Glutamatergic neuron (in vitro differentiated cells): ENCODE measurements around the gene TACC2. TPM values are rescaled to one million over a fixed set of nuclear protein-coding genes. Genes with fewer than 3 reads are reported as not detected.
A peak's percentile ranks its signal among the peaks of the same experiment; 100 is the strongest.

Source experiments
- DNase-seq: peaks from one replicate; pipeline ENCODE4 v3.0.0; 2022
- H3K27ac Mint-ChIP-seq: one replicate; pipeline ENCODE4 v1.8.0; 2020; ENCODE audit warnings: mild to moderate bottlenecking, mixed read lengths, inconsistent platforms; ENCODE audit not compliant: unreplicated experiment
- H3K27me3 Mint-ChIP-seq: one replicate; pipeline ENCODE4 v1.8.0; 2020; ENCODE audit warnings: mild to moderate bottlenecking, moderate library complexity, mixed read lengths, inconsistent platforms; ENCODE audit not compliant: unreplicated experiment
- H3K36me3 Mint-ChIP-seq: one replicate; pipeline ENCODE4 v1.8.0; 2020; ENCODE audit warnings: mild to moderate bottlenecking, mixed read lengths, inconsistent platforms; ENCODE audit not compliant: unreplicated experiment
- H3K4me1 Mint-ChIP-seq: one replicate; pipeline ENCODE4 v1.8.0; 2020; ENCODE audit warnings: mild to moderate bottlenecking, low read depth, mixed read lengths, inconsistent platforms; ENCODE audit not compliant: unreplicated experiment
- H3K4me3 Mint-ChIP-seq: one replicate; pipeline ENCODE4 v1.8.0; 2020; ENCODE audit warnings: mild to moderate bottlenecking, mixed read lengths, inconsistent platforms; ENCODE audit not compliant: unreplicated experiment
- H3K9me3 Mint-ChIP-seq: one replicate; pipeline ENCODE4 v1.8.0; 2020; ENCODE audit warnings: mild to moderate bottlenecking, moderate library complexity, mixed read lengths, inconsistent platforms; ENCODE audit not compliant: unreplicated experiment
- total RNA-seq: library from RNA; stranded (reverse); fragmentation: NEBNext Ultra II Directional; extraction: Animal tissue kit (Norgen Biotek cat#: 25700); gene quantifications from one replicate; pipeline ENCODE4 v1.2.1, GENCODE V29; 2021; ENCODE audit not compliant: unreplicated experiment
- TF ChIP-seq, protein P1 (sequence below): fragments of 200-600 bp; sonication (generic); IDR thresholded peaks from one replicate; pipeline ENCODE4 v1.5.0; 2021; ENCODE audit not compliant: partially characterized antibody, unreplicated experiment

The TACC2 gene
- total RNA-seq, 1 donor from 2014 or later: 499 TPM

DNA sequence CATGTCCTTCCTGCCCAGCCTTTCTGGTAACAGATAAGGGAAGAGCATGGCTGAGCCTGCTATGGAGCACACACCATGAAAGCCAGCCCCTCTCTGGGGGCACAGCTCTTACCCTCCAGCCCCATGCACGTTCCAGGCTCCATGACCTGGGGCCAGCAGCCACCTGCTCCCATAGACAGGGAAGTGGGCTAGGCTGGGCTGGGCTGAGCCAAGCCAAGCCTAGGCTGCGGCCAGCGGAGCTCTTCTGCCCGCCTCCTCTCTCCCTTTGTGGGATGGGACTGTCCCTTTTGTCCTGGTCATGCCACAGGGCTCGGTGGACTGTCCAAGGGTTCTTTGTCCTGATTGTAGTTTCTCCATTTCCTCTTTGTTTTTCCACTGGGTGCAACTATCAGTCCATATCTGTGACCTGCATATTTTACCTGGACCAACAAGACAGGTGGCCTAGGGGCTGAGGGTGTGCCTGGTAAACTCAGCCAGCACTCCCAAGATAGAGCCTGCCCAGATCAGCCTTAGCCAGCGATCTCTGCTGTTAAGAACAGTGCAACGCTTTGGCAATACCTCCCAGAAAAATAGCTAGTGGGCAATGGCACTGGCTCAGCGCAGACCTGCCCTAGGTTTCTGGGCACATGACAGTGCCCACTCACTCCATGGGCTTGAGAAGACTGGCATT, 184.9 kb downstream of the TACC2 start:
- H3K9me3 Mint-ChIP-seq: peaks cover 18% of the 10 kb centered on the region
- H3K4me3 Mint-ChIP-seq: peak overlapping the region; percentile 76
- H3K27me3 Mint-ChIP-seq: peaks cover 14% of the 10 kb centered on the region
- no peaks in the 10 kb centered on the region for H3K36me3 Mint-ChIP-seq
- TF ChIP-seq, protein P1, sequence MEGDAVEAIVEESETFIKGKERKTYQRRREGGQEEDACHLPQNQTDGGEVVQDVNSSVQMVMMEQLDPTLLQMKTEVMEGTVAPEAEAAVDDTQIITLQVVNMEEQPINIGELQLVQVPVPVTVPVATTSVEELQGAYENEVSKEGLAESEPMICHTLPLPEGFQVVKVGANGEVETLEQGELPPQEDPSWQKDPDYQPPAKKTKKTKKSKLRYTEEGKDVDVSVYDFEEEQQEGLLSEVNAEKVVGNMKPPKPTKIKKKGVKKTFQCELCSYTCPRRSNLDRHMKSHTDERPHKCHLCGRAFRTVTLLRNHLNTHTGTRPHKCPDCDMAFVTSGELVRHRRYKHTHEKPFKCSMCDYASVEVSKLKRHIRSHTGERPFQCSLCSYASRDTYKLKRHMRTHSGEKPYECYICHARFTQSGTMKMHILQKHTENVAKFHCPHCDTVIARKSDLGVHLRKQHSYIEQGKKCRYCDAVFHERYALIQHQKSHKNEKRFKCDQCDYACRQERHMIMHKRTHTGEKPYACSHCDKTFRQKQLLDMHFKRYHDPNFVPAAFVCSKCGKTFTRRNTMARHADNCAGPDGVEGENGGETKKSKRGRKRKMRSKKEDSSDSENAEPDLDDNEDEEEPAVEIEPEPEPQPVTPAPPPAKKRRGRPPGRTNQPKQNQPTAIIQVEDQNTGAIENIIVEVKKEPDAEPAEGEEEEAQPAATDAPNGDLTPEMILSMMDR: no peak
- DNase-seq: no peak
- H3K4me1 Mint-ChIP-seq: peaks cover 76% of the 10 kb centered on the region
- peak overlapping the region; percentile 81 for H3K27ac Mint-ChIP-seq

DNA sequence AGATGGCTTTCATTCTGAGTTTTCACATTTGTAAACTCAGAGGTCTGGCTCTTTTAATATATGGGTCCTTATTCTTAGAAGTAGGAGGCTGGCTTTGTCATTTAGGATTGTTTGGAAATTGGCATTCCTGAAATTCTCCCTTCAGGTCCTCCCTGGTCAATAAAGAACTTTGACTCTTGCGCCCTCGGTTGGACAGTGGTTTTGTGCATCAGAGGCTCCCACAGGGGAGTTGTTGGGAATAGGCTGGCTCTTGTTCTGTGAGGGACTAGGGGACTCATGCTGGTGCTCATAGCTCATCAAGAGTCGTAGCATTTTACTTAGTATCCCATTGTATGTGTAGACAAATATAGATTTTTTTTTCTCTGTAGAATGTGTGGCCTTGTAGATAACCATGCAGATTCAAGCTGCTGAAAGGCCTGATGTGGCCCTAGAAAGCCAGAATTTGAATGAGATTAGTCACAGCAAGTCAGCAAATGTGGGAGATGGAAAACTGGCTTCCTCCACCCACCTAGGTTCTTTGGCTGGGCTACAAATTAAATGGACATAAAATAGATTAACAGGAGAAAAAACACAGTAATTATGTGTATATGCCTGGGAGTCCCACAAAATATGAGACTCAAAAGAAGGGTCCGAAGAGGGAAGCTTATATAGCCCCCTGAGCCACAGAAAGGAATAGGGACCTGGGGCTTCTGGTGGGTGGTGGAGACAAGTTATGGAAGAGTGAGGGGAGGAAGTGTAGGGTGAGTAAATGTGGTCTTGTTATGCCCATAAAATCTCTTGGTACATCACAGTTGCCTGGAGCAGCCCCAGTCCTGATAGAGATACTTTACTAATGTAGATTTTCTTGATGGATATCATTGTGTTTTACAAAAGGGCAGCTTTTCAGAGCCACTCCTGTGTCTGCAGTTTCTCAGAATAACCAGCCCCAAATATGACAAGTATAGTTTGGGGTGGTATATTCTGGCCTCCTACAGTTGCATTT, 187.6 kb downstream of the TACC2 start:
- Mint-ChIP-seq H3K36me3 (no peaks in the 10 kb centered on the region), H3K4me3 (peak overlapping the region; percentile 67), H3K4me1 (peaks cover 69% of the 10 kb centered on the region), H3K9me3 (peaks cover 13% of the 10 kb centered on the region), H3K27ac (peak overlapping the region; percentile 69), H3K27me3 (peaks cover 10% of the 10 kb centered on the region)
- DNase-seq: no peak
- TF ChIP-seq, protein P1: no peak

DNA sequence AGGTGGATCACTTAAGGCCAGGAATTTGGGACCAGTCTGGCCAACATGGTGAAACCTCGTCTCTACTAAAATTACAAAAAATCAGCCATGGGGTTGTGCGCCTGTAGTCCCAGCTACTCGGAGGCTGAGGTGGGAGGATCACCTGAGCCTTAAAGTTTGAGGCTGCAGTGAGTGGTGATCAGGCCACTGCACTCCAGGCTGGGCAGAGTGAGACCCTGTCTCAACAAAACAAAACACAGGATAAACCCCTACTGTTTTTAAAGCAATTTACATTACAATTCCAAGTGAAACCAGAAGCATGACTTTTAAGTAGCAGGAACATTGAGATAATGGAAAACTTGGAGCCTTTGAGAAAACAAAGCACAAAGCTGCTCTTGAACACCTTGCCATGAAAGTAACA, 189.7 kb downstream of the TACC2 start:
- no peak overlapping the region for H3K4me3 Mint-ChIP-seq
- H3K27me3 Mint-ChIP-seq: peaks cover 9% of the 10 kb centered on the region
- peaks cover 10% of the 10 kb centered on the region for H3K9me3 Mint-ChIP-seq
- H3K36me3 Mint-ChIP-seq: no peaks in the 10 kb centered on the region
- H3K4me1 Mint-ChIP-seq: peaks cover 59% of the 10 kb centered on the region
- TF ChIP-seq, protein P1: no peak
- DNase-seq: no peak
- H3K27ac Mint-ChIP-seq: no peak overlapping the region

DNA sequence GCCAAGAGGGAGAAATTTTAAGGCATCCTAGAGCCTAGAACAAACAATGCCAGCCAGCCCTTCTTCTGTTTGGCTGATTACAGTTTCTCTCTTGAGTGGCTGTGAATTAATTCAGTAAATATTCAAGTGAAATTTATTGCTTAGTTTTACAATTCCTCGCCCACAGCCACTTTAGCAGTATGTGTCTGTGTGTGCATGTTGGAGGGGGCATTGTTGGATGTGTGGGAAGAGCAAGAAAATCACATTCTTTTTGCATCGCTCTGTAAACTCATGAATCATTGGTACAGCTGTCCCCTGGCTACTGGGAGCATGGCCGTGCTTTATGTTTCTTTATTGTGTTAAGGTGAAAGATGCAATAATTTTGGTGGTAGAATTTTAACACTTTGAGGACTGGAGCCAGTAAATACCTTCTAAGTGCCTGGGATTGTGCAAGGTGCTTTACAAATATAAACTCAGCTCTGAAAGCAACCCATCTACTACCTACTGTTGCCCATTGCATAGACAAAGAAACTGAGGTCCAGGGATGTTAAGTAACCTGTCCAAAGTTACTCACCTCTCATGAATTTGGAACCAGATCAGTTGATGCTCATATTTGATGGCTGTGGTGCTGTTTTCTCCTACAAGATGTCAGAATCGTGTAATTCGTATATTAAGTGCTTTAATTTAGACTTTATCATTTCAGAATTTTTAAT, 192.2 kb downstream of the TACC2 start:
- peaks cover 6% of the 10 kb centered on the region for H3K27me3 Mint-ChIP-seq
- peak overlapping the region; percentile 71 for H3K27ac Mint-ChIP-seq
- H3K4me3 Mint-ChIP-seq: no peak overlapping the region
- H3K4me1 Mint-ChIP-seq: peaks cover 47% of the 10 kb centered on the region
- TF ChIP-seq, protein P1: no peak
- no peak for DNase-seq
- no peaks in the 10 kb centered on the region for H3K36me3 Mint-ChIP-seq
- H3K9me3 Mint-ChIP-seq: peaks cover 9% of the 10 kb centered on the region
